NCI-H510A (cell line): Measurements from ENCODE around the gene MMP23B.
"Not testable (repeated sequence)": the region's sequence is repeated elsewhere in the genome, so short reads cannot be mapped to it uniquely, and the experiment has no call there.

Source experiments
- DNase-seq: peaks from one replicate; lab custom pipeline; 2025; lab: John Stamatoyannopoulos, UW

MMP23B gene

GRCh38 chr1:1630965-1631781 is 800 bp upstream of the MMP23B start:
- DNase-seq = no peak

GRCh38 chr1:1633409-1633808 is 1.4 kb downstream of the MMP23B start:
- DNase-seq = not testable (repeated sequence)

- DNase-seq = not testable (repeated sequence)
Measured at GRCh38 chr1:1634613-1635012, 2.6 kb downstream of the MMP23B start.

- not testable (repeated sequence) for DNase-seq
Measured at GRCh38 chr1:1636621-1637478, 4.9 kb downstream of the MMP23B start.

- not testable (repeated sequence) for DNase-seq
Measured at GRCh38 chr1:1637479-1637875, 5.5 kb downstream of the MMP23B start.

GRCh38 chr1:1638528-1638927 is 6.6 kb downstream of the MMP23B start:
- DNase-seq = not testable (repeated sequence)

- DNase-seq = not testable (repeated sequence)
Measured at GRCh38 chr1:1639368-1639767, 7.4 kb downstream of the MMP23B start.

GRCh38 chr1:1640081-1640480 is 8.1 kb downstream of the MMP23B start:
- not testable (repeated sequence) for DNase-seq

- not testable (repeated sequence) for DNase-seq
Measured at GRCh38 chr1:1640711-1641461, 8.9 kb downstream of the MMP23B start.

GRCh38 chr1:1646326-1646725 is 14.4 kb downstream of the MMP23B start:
- not testable (repeated sequence) for DNase-seq

GRCh38 chr1:1647567-1648241 is 15.7 kb downstream of the MMP23B start:
- DNase-seq = not testable (repeated sequence)

- not testable (repeated sequence) for DNase-seq
Measured at GRCh38 chr1:1648265-1648664, 16.3 kb downstream of the MMP23B start.

- DNase-seq = peak; percentile 99
Measured at GRCh38 chr1:1658583-1659549, 26.9 kb downstream of the MMP23B start, which contains the start of gene CDK11B. TSS of gene CDK11B (minus strand) at chr1:1659004. CDS start at chr1:1657485, 1,519 bp downstream.

GRCh38 chr1:1662392-1662791 is 30.4 kb downstream of the MMP23B start:
- DNase-seq = not testable (repeated sequence)

GRCh38 chr1:1662830-1663560 is 31.0 kb downstream of the MMP23B start:
- DNase-seq = not testable (repeated sequence)

- DNase-seq = not testable (repeated sequence)
Measured at GRCh38 chr1:1664318-1664717, 32.3 kb downstream of the MMP23B start.

- no peak for DNase-seq
Measured at GRCh38 chr1:1664941-1665814, 33.2 kb downstream of the MMP23B start.

- DNase-seq = peak; percentile 54
Measured at GRCh38 chr1:1665815-1666251, 33.9 kb downstream of the MMP23B start.
